GM12878 (cell line): ENCODE measurements around the gene MVP. TPM values are rescaled to one million over a fixed set of nuclear protein-coding genes. Genes with fewer than 3 reads are reported as not detected.

Source experiments
- ATAC-seq: fragments of 200-7000 bp; cut with Tn5 transposase; 3 replicates; pipeline ENCODE4 v1.9.1; 2020; ENCODE audit warnings: mild to moderate bottlenecking, moderate library complexity
- BruUV-seq: library from RNA; stranded (reverse); fragments of 400-500 nt; replicated peaks from 2 replicates; lab custom pipeline; 2021; lab: Mats Ljungman, UMichigan
- CTCF ChIA-PET: fragments of 300-600 bp; sonication (Branson Sonifier 250); formaldehyde crosslinking; extraction: SDS; loops from one replicate; lab custom pipeline; 2021; ENCODE audit warnings: inconsistent platforms; lab: Yijun Ruan, JAX
- POLR2A ChIA-PET: fragments of 350-600 bp; formaldehyde crosslinking; extraction: SDS; loops from one replicate; lab custom pipeline; 2021; ENCODE audit warnings: inconsistent platforms; lab: Charles Lee
- RAD21 ChIA-PET: fragments of 300-600 bp; sonication (Branson Sonifier 250); formaldehyde crosslinking; loops from one replicate; lab custom pipeline; 2023; ENCODE audit warnings: antibody characterized with exemption; ENCODE audit not compliant: unreplicated experiment; lab: Charles Lee
- SMC1A ChIA-PET: fragments of 300-600 bp; sonication (Branson Sonifier 250); formaldehyde crosslinking; loops from one replicate; lab custom pipeline; 2023; ENCODE audit not compliant: unreplicated experiment, uncharacterized antibody; lab: Charles Lee
- DNase-seq: peaks from one replicate; pipeline ENCODE4 v3.0.0-alpha.2; 2011; ENCODE audit warnings: low read depth, low spot score
- FAIRE-seq: peaks from 3 replicates; lab custom pipeline; 2011; peaks lifted over from hg19 to GRCh38; lab: Jason Lieb, UNC
- H2AFZ ChIP-seq: 2 replicates; pipeline ENCODE4 v1.6.0; 2011; ENCODE audit warnings: low read depth, low read length, control low read depth; ENCODE audit not compliant: control insufficient read depth
- H3K27ac ChIP-seq: 2 replicates; pipeline ENCODE4 v1.5.1; 2011; ENCODE audit warnings: control low read depth; ENCODE audit not compliant: control insufficient read depth, insufficient read depth
- H3K27me3 ChIP-seq, 2 experiments: replicated peaks in 1 of 2; 2 replicates each; pipeline versions ENCODE4 v1.6.0 to v1.6.1; 2011; ENCODE audit warnings: low read length in 1 of 2; ENCODE audit not compliant: control insufficient read depth in 2 of 2, insufficient read depth in 2 of 2
- H3K36me3 ChIP-seq, 2 experiments: 2 replicates each; pipeline ENCODE4 v1.5.1; 2011; ENCODE audit warnings: low read length in 1 of 2; ENCODE audit not compliant: control insufficient read depth in 2 of 2, insufficient read depth in 2 of 2
- H3K4me1 ChIP-seq: 2 replicates; pipeline ENCODE4 v1.6.1; 2011; ENCODE audit warnings: mild to moderate bottlenecking, low read length, moderate library complexity, mixed read lengths; ENCODE audit not compliant: control insufficient read depth, insufficient read depth
- H3K4me2 ChIP-seq: 2 replicates; pipeline ENCODE4 v1.6.0; 2011; ENCODE audit warnings: control low read depth; ENCODE audit not compliant: control insufficient read depth, insufficient read depth
- H3K4me3 ChIP-seq: fragments of 200-600 bp; sonication (generic); 2 replicates; pipeline ENCODE4 v1.5.1; 2016
- H3K79me2 ChIP-seq: 2 replicates; pipeline ENCODE4 v1.6.0; 2011; ENCODE audit warnings: low read length; ENCODE audit not compliant: control insufficient read depth, insufficient read depth
- H3K9ac ChIP-seq: 2 replicates; pipeline ENCODE4 v1.8.0; 2011; ENCODE audit warnings: low read length, control low read depth, mixed read lengths; ENCODE audit not compliant: control insufficient read depth, insufficient read depth
- H3K9me3 ChIP-seq: replicated peaks from 3 replicates; pipeline ENCODE4 v1.5.1; 2011; ENCODE audit warnings: mild to moderate bottlenecking, low read length; ENCODE audit not compliant: control insufficient read depth, insufficient read depth
- H4K20me1 ChIP-seq: 2 replicates; pipeline ENCODE4 v1.6.0; 2011; ENCODE audit not compliant: control insufficient read depth, insufficient read depth
- ATF3 ChIP-seq: IDR thresholded peaks from 2 replicates; pipeline ENCODE4 v1.6.1; 2011; ENCODE audit warnings: low read depth, mild to moderate bottlenecking, low read length, moderate library complexity, borderline replicate concordance; ENCODE audit errors: extremely low read depth
- CEBPZ ChIP-seq: fragments of 150-350 bp; IDR thresholded peaks from 2 replicates; pipeline ENCODE4 v1.6.1; 2016; ENCODE audit warnings: low read depth, low read length
- HSF1 ChIP-seq: fragments of 150-350 bp; IDR thresholded peaks from 2 replicates; pipeline ENCODE4 v1.6.1; 2014; ENCODE audit warnings: mild to moderate bottlenecking, low read depth, low read length
- KLF5 ChIP-seq: fragments of 450-650 bp; IDR thresholded peaks from 2 replicates; pipeline ENCODE4 v1.6.1; 2014; ENCODE audit warnings: mild to moderate bottlenecking; ENCODE audit not compliant: partially characterized antibody
- PKNOX1 ChIP-seq: fragments of 450-650 bp; IDR thresholded peaks from 2 replicates; pipeline ENCODE4 v1.6.1; 2016; ENCODE audit warnings: mild to moderate bottlenecking
- RB1 ChIP-seq: fragments of 450-650 bp; formaldehyde crosslinking; IDR thresholded peaks from 2 replicates; pipeline ENCODE4 v1.6.1; 2017; ENCODE audit warnings: mild to moderate bottlenecking, borderline replicate concordance
- TBL1XR1 ChIP-seq: IDR thresholded peaks from 2 replicates; pipeline ENCODE4 v1.6.1; 2012; ENCODE audit warnings: low read depth, low read length, improper control_type of control experiment
- WGBS: methylation state at CpG from one replicate; pipeline ENCODE4 v1.1.6; 2016; ENCODE audit warnings: low lambda C conversion rate; ENCODE audit not compliant: insufficient replicate concordance, insufficient coverage; ENCODE audit errors: missing lambda C conversion rate; 5-methylcytosine and 5-hydroxymethylcytosine counted together
- in situ Hi-C: fragments of 300-500 bp; cut with MboI; formaldehyde crosslinking; loops from 9 replicates; pipeline ENCODE4 v1.14.3; 2018; ENCODE audit warnings: mixed read lengths
- intact Hi-C: fragments of 100-400 bp; cut with micrococcal nuclease; formaldehyde crosslinking; loops from one replicate; pipeline ENCODE4 v1.14.2; 2022; ENCODE audit not compliant: unreplicated experiment
- polyA plus RNA-seq, 11 experiments: library from polyadenylated mRNA; depleted of rRNA in 4 of 11; unstranded in 6 of 11; stranded (reverse) in 5 of 11; fragments of >200 nt; fragmentation: Nextera tagmentation in 4 of 11; fragmentation: Illumina TruSeq in 1 of 11; extraction: Ambion mirVana in 4 of 11; extraction: Trizol in 1 of 11; gene quantifications; 1 replicate in 1 of 11; 2 replicates in 10 of 11; pipeline versions ENCODE4 v1.2.1 to v1.2.3, GENCODE V29; 2011 to 2016; ENCODE audit warnings: inconsistent platforms in 2 of 11, missing spikeins in 2 of 11, low read depth in 1 of 11
- total RNA-seq, 4 experiments: library from RNA; depleted of rRNA in 3 of 4; stranded (reverse); fragments of >200 nt in 3 of 4; fragmentation: Illumina TruSeq in 1 of 4; extraction: Trizol in 1 of 4; gene quantifications; 2 replicates each; pipeline versions ENCODE4 v1.2.1 to v1.2.3, GENCODE V29; 2013 to 2021

The MVP gene
- total and polyA plus RNA-seq, 10 of the 15 experiments (the other 5 are each of a cell fraction or from before 2014, with no cell fraction given), result 0.98 to 74.2 (median 54.7) TPM

- no TSS peak for BruUV-seq
- Histone ChIP-seq H2AFZ (no peak overlapping the region), H3K4me2 (no peak overlapping the region), H3K4me3 (no peak overlapping the region), H3K4me1 (no peaks in the 10 kb centered on the region), H4K20me1 (no peaks in the 10 kb centered on the region), H3K27me3 (peaks cover 4 to 5% of the 10 kb centered on the region in 2 experiments; a peak in 3 of 4 replicates), H3K9ac (no peak overlapping the region), H3K27ac (no peak overlapping the region), H3K36me3 (no peaks in the 10 kb centered on the region), H3K79me2 (no peaks in the 10 kb centered on the region), H3K9me3 (no peaks in the 10 kb centered on the region)
- FAIRE-seq (no peak), ATAC-seq (no peak), DNase-seq (no peak)
- intact Hi-C loops (no loop called here), in situ Hi-C loops (no loop called here)
- ChIA-PET CTCF (no interaction called here), POLR2A (interaction anchor here (0.7 kb wide), 1 partner anchor 166 kb away, joined by 6 read pairs; no protein-coding TSS in a partner anchor), SMC1A (no interaction called here), RAD21 (no interaction called here)
- 58% methylated on average over 6 of the region's 6 CpGs for WGBS
- TF ChIP-seq TBL1XR1 (no peak), HSF1 (no peak), RB1 (no peak), ATF3 (no peak), CEBPZ (no peak), PKNOX1 (no peak), KLF5 (no peak)
These were observed 54.9 kb downstream of the MVP start for GRCh38 chr16:29875206-29875605.
